NCI-H345 treated with DMSO at 0.1 percent for 48 hours (cell line): Measurements from ENCODE around the gene MZB1.
"Not testable (repeated sequence)": the region's sequence is repeated elsewhere in the genome, so short reads cannot be mapped to it uniquely, and the experiment has no call there.

Experiments
- DNase-seq: peaks from one replicate; lab custom pipeline; 2025; ENCODE audit not compliant: unreplicated experiment; lab: John Stamatoyannopoulos, UW

The MZB1 gene

DNA sequence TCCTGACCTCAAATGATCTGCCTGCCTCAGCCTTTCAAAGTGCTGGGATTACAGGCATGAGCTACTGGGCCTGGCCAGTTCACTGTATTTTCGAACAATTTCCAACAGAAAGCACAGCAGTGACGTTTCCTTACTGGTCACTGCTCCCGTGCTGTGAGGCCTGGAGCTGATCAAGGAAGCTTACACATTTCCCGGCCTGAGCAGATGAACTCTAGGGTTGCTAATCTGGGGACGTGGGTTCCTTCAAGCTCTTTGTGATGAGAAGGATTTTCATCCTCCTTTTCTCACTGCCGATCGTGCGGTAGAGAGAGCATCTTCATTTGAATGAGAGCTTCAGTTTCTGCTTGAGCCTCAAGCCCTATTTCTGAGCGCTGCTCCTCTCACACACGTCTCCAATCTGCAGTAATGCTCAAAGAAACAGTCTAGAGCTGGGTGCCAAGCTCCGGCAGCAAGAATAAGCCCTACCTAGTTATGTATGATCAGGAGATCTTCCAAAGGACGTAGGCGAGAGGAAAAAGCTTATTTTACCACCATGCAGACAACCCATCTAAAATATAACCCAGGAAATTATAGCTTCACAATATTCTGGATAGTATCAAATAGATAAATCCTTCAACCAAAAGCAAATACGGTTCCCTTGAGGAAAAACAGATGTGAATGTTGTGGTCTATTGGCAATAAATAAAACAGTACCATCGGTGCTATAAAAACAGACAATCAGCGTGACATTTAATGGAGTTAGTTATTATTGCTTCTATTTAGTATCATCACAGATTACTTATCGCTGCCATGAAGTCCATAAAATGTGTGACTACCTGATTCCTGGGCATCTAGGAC is 21.5 kb upstream of the MZB1 start:
- no peak for DNase-seq

DNA sequence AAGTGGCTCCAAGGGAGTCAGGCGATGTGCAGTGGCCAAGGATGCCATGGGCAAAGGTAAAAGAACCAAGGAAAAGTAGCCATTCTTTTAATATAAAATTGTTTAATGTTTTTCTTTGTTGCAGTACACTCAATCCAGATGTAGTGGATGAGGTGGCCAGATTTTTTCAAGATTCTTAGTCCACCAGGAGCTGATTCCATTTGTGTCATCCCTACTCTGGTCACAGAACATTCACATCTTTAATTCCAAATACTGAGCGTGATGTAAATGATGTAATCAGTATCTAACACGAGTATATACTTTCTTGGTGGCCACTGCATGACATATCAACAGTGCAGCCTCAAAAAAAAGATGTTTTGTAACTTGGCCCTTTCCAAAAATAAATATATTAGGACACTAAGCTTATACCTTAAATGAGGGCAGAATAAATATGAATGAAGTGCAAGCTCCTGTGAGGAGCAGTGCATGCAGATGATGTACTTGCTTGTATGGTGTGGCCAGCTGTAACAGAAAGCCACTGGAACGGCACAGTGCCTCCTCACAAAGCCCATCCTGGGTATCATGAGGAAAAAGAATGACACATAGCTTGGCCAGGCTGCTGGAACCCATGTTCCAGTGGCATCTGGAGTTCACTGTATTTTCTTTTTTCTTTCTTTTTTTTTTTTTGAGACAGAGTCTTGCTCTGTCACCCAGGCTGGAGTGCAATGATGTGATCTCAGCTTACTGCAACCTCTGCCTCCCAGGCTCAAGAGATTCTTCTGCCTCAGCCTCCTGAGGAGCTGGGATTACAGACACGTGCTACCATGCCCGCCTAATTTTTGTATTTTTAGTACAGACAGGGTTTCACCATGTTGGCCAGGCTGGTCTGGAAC is 20.6 kb upstream of the MZB1 start:
- DNase-seq, result no peak

- DNase-seq, result not testable (repeated sequence)
Observed at GRCh38 chr5:139409116-139409515, 19.4 kb upstream of the MZB1 start.

DNA sequence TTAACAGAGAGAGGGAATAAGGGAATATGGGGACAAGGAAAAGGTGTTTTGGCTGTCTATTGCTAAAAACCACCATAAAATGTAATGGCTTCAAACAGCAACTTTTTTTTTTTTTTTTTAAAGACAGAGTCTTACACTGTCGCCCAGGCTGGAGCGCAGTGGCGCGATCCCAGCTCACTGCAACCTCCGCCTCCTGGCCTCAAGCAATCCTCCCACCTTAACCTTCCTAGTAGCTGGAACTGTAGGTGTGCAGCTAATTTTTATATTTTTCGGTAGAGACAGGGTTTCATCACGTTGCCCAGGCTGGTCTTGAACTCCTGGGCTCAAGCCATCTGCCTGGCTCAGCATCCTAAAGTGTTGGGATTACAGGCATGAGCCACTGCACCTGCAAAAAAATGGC is 18.5 kb upstream of the MZB1 start:
- DNase-seq, result no peak

GRCh38 chr5:139407517-139407916 is 17.8 kb upstream of the MZB1 start:
- no peak for DNase-seq

DNA sequence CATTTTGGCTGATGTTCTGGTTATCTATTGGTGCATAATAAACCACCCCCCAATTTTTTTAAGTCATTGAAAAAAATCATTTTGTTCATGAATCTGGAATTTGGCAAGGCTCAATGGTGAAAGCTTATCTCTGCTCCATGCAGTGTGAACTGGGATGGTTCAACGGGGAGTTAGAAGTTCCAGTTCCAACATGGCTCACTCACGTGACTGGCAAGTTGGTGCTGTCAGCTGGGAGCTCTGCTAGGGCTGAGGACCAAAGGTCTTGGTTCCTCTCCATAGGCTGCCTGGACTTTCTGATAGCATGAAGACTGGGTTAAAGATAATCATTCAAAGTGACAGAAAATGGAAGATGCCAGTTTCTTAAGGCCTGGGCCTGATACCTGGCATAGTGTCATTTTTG is 17.2 kb upstream of the MZB1 start:
- no peak for DNase-seq

DNA sequence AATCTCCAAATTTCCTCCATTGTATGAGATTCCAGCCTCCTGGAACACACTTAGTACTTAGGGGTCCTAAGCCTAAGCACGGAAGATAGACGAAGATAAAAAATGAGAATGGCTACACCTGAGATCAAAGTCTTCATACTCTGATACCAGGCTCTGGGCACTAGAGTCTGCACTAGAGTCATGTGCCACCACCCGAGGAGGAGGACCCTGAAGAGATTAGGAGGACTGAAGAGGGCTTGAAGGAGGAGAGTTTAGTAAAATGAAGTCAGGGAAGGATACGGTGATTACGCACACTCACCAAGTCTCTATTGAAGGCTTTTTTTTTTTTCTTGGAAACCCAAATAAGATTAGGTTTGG is 14.7 kb upstream of the MZB1 start:
- no peak for DNase-seq

DNA sequence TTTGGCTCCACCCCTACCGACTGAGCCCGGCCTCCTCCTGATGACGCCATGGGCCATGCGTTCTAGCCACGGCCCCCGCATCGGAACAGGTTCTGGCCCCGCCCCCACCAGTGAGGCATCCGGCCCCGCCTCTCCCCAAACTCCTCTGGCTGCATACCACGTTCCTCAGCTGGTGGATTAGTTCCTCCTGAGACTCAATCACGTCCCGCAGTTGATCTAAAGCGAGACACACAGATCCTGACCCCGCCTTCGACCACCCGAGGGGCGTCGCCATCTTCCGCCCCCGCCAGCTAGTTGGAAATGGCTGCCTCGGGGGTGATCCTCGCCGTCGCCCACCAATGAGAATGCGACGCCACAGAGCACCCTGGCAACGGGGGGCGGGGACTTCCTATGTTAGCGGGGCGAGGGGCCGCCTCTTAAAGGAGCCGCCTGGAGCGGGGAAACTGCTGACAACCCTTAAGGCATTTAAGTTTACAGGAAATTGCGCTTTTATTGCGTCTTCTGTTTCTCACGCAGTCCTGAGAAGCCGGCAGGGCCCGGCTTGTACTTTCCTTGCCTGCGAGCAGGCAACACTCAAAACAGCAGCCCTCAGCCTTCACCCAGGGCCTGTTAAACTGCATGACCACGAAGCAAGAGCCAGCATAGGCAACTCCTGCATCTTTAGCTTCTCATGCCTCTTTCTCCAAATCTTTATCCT is 14.2 kb upstream of the MZB1 start, which contains the start of gene SPATA24:
Gene SPATA24, minus strand, starts transcription at position 303 of the 697 bp plus-strand sequence. Its CDS starts 29 bp downstream, at position 274.
- DNase-seq, result peak; percentile 97

- DNase-seq, result no peak
Observed at GRCh38 chr5:139403418-139403786, 13.7 kb upstream of the MZB1 start.

DNA sequence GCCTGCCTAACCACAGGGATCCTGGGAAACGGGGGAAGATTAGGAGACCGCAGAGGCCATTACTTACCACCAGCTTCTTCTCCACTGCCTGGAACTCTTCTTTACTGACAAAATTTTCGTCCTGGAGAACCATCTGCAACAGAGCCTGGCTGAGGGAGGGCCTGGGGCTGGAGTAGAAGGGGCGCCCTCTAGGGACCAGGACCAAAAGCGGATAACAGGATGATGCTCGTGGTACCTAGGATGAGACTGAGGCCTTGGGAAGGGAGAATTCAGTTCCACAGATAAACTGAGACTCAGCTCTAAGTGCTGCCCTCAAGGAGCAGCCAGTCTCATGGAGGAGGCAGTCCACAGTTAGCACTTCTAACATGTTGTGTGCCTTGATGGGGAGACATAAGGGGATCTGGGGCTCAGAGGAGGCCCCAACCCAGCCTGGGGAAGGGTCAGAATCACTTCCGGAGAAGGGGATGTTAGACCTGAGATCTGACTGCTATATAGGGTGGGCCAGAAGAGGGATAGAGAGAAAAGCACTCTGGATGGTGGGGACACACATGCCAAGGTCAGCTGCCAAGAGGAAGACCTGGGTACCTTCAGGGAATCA is 12.9 kb upstream of the MZB1 start:
- DNase-seq, result no peak

GRCh38 chr5:139401546-139401945 is 11.8 kb upstream of the MZB1 start:
- no peak for DNase-seq

DNA sequence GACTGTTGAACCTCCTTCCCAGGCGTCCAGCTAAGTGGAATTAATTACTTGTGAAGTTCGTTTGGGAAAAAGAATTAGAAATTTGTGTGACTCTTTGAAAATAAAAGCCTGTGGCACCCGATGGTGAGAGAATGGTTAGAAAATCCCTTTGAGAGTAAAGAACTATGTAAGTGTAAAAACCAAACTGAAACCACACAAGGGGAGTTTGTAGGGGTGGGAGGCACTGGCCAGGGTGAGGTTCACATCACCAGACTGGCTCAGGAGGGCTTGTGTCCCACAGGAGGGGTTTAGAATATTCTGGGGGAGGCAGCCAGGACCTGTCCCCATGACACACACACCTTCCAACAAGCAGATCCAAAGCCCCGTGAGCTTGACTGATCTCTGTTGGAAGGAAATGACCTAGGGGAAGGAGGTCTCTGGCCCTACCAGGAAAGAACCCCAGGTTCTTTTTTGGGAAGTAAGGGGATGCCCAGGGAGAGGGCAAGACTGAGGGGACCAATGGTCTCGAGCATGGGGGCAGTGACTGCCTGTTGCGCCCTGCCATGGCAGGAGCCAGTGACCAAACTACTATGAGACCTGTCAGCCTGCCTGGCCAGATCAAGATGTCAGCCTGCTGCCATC is 9.9 kb upstream of the MZB1 start:
- DNase-seq, result no peak

- no peak for DNase-seq
Observed at GRCh38 chr5:139397921-139398320, 8.2 kb upstream of the MZB1 start.

- DNase-seq, result no peak
Observed at GRCh38 chr5:139396691-139397090, 7.0 kb upstream of the MZB1 start.

GRCh38 chr5:139395844-139396640 is 6.3 kb upstream of the MZB1 start:
- no peak for DNase-seq

DNA sequence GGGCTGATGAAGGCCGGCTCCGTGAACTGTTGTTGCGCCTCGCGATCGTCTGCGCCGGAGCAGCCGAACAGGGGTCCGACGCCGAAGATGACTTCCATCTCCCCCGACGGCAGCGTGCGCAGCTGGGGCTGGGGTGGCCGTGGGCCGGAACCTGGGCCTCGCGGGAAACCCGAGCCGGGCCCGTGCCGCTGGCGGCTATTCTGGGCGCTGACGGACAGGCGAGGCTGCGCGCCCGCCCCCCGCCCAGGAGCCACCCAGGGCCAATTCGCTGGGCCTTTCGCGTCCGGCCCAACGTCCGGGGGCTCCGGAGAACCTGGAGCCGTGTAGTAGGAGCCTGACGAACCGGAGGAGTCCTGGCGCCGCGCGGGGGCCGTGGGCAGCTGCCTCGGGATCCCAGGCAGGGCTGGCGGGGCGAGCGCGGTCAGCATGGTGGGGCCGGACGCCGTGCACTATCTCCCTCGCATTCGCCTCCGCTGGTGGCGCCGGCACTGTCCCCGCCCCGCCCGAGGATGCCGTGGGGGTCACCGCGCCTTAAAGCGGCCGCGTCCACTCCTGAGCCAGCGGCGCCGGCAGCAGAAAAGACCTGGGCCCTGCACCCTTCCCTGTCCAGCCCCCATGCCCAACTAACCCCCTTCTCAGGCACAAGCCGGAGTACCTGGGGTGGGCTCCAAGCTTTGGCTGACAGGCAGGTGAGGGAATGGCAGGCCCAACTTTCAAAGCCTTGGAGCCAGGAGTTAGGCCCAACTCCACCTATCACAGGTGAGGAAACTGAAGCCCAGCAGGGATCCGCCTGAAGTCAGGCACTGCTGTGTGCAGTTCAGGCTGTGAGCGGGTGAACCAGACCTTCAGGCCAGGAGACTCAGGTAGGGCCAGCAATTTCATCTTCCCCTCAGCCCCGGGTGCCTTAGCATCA is 5.2 kb upstream of the MZB1 start, which contains the start of gene PROB1:
Gene PROB1, minus strand, starts transcription at position 451 of the 913 bp plus-strand sequence. Its CDS starts 23 bp downstream, at position 428.
- no peak for DNase-seq

DNA sequence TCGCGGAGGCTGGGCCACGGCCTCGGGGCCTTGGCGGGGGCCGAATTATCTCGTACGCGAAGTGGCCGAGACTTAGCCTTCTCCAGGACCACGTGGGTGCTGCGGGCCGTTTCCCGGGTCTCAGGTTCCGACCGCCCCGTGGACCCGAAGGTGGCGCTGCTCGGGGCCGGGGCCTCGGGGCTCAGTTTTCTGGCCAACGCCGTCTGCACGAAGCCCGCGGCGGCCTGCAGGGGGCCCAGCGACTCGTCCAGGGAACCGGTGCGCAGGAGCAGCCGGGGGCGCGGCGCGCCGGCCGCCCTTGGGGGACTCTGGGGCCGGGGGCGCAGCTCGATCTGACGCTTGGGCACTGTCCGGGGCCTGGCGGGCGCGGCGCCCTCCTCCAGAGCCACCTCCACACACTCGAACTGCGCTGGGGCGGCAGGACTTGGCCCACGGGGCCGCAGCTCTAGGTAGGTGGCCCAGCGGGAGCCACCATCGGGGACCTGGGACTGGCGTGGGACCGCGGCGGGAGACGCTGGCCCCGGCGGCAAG is 4.5 kb upstream of the MZB1 start:
- no peak for DNase-seq

DNA sequence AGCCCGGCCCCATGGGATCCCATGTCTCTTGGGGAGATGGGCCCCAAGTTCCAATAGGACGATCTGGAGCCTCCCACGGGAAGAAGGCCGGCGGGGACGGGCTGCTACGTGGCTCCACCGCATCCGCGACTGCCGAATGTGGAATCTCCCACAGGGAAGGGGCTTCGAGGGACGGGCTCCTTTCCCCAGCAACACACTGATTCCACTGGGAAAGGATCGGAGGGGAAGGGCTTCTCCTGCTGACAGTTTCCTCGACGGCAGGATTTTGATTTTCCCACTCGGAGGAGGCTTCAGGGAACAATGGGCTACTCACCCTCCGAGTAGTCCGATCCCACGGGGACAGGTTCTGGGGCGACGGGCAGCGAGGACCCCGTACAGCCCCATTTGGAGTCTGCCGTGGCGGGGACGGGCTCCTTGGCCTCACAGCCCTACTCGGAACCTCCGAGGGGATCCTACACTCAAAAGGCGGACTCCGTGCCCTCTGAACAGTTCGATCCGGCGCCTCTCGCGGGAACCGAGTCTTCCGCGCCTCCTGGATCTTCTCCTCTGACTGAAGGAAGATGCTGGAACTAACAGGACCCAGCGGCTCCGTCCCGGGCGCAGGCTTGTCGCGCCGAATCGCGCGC is 3.9 kb upstream of the MZB1 start:
- no peak for DNase-seq
